ENCODE measurements around the gene GALNT18. TPM values are rescaled to one million over a fixed set of nuclear protein-coding genes. Genes with fewer than 3 reads are reported as not detected.

GALNT18 gene
- total RNA-seq, 2 experiments from 2014 or later = 2.4 to 2.7 TPM

DNA sequence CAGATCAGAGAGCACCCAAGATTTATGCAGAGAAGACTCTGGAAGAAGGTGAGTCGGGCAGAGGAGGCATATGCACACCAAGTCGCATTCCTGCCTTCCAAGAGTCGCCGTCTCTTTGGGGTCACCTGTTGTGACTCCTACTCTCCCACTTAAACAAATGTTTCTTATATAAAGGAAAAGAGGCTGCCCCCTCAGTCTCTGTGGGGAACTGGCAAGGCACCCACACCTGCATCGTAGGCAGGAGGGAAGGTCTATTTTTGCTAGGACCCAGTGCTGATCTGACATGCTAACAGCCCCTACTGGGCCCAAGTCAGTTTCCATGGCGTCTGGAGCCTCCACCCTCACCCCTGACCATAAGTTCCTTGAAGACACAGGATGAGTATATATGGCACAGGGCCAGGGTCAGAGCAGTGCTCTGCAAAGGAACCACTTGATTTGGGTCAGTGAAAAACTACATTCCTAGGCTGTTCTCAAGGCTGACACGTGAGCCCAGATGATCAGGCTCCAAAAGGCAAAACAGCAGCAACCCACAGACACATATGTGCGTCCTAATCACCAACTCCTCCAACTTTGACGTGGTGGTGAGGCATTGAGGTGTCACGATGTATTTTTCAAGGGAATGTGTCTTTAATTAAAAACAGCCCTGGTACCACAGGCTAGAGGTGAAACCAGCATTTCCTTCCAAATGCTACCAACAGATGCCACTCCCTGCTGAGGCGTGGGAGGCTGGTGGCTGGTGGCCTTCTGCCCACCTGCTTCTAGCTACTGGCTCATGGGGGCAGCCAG is 213.2 kb downstream of the GALNT18 start:
- no peak for DNase-seq
- Mint-ChIP-seq H3K36me3 (no peaks in the 10 kb centered on the region), H3K27me3 (peaks cover 11% of the 10 kb centered on the region), H3K4me3 (no peak overlapping the region), H3K9me3 (no peaks in the 10 kb centered on the region), H3K4me1 (ENCODE audit: low read depth) (no peaks in the 10 kb centered on the region), H3K27ac (no peak overlapping the region)
- intact Hi-C loops (cut with micrococcal nuclease) = loop anchor here (5.0 kb wide), 1 partner anchor 379 kb away; no protein-coding TSS in a partner anchor
- ChIA-PET CTCF (no interaction called here), POLR2A (no interaction called here)

- CTCF ChIA-PET = no interaction called here
- no peak for DNase-seq
- no peak overlapping the region for H3K4me3 Mint-ChIP-seq
- no peaks in the 10 kb centered on the region for H3K36me3 Mint-ChIP-seq
- H3K4me1 Mint-ChIP-seq (ENCODE audit: low read depth) = no peaks in the 10 kb centered on the region
- no peaks in the 10 kb centered on the region for H3K9me3 Mint-ChIP-seq
- H3K27ac Mint-ChIP-seq = no peak overlapping the region
- peaks cover 11% of the 10 kb centered on the region for H3K27me3 Mint-ChIP-seq
- intact Hi-C loops (cut with micrococcal nuclease) = loop anchor here (5.0 kb wide), 1 partner anchor 380 kb away; no protein-coding TSS in a partner anchor
- POLR2A ChIA-PET = no interaction called here
Observed at GRCh38 chr11:11407763-11408084, 214.1 kb downstream of the GALNT18 start.

DNA sequence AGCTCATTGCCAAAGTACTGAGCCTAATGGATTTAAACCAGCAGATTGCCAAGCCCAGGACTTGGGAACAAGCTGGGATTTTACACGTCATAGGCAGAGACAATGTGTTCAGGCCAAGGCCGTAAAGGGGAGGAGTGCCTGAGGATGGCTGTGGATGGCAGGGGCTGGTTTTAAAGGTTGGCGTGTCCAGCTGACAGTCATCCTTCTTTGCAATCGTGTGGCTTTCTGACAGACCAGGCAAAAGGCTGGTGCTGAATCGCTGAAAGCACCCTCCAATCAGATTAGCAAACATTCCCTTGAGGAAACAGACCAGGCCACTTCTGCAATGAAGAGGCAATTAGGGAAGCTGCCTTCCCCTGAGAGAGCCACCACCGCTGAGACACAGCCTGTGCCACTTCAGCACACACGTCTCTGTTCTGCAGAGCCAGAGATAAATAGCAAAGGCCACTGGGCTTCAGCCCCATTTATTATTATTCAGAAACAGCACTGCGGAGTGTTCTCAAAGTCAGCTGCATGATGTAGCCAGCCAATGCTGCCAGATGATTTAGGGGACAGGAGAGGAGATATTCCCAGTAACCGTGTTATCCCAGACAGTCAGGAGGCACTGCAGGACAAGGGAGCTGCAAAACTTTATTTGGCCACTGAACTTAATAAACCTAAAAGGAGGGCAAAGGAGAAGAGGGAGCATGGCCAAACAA is 214.6 kb downstream of the GALNT18 start:
- no peaks in the 10 kb centered on the region for H3K4me1 Mint-ChIP-seq (ENCODE audit: low read depth)
- no peak overlapping the region for H3K27ac Mint-ChIP-seq
- CTCF ChIA-PET = no interaction called here
- DNase-seq = no peak
- intact Hi-C loops (cut with micrococcal nuclease) = loop anchor here (5.0 kb wide), 1 partner anchor 380 kb away; no protein-coding TSS in a partner anchor
- no peaks in the 10 kb centered on the region for H3K36me3 Mint-ChIP-seq
- POLR2A ChIA-PET = no interaction called here
- no peaks in the 10 kb centered on the region for H3K9me3 Mint-ChIP-seq
- peaks cover 11% of the 10 kb centered on the region for H3K27me3 Mint-ChIP-seq
- H3K4me3 Mint-ChIP-seq = no peak overlapping the region

DNA sequence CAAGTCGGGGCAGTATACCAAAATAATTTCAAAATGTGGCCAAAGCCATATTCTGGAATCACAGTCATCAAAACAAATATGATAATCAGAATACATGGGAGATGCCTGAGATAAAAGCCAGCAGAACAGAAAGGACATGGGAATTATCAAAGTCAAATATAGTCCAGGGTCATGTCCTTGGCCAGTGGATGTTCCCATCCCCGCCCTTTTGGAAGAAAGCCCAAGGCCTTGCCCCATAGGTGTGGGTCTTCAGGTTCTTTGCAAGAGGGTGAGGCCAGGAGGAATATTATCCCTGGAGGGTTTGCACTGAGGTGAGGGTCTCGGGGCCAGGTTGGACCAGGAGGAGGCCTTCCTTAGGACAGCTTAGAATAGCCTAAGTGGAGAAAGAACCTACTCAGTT is 215.2 kb downstream of the GALNT18 start:
- H3K9me3 Mint-ChIP-seq = no peaks in the 10 kb centered on the region
- no peaks in the 10 kb centered on the region for H3K4me1 Mint-ChIP-seq (ENCODE audit: low read depth)
- peaks cover 11% of the 10 kb centered on the region for H3K27me3 Mint-ChIP-seq
- no peaks in the 10 kb centered on the region for H3K36me3 Mint-ChIP-seq
- no peak overlapping the region for H3K4me3 Mint-ChIP-seq
- CTCF ChIA-PET = no interaction called here
- POLR2A ChIA-PET = no interaction called here
- no peak for DNase-seq
- intact Hi-C loops (cut with micrococcal nuclease) = loop anchor here (5.0 kb wide), 1 partner anchor 381 kb away; no protein-coding TSS in a partner anchor
- H3K27ac Mint-ChIP-seq = no peak overlapping the region

DNA sequence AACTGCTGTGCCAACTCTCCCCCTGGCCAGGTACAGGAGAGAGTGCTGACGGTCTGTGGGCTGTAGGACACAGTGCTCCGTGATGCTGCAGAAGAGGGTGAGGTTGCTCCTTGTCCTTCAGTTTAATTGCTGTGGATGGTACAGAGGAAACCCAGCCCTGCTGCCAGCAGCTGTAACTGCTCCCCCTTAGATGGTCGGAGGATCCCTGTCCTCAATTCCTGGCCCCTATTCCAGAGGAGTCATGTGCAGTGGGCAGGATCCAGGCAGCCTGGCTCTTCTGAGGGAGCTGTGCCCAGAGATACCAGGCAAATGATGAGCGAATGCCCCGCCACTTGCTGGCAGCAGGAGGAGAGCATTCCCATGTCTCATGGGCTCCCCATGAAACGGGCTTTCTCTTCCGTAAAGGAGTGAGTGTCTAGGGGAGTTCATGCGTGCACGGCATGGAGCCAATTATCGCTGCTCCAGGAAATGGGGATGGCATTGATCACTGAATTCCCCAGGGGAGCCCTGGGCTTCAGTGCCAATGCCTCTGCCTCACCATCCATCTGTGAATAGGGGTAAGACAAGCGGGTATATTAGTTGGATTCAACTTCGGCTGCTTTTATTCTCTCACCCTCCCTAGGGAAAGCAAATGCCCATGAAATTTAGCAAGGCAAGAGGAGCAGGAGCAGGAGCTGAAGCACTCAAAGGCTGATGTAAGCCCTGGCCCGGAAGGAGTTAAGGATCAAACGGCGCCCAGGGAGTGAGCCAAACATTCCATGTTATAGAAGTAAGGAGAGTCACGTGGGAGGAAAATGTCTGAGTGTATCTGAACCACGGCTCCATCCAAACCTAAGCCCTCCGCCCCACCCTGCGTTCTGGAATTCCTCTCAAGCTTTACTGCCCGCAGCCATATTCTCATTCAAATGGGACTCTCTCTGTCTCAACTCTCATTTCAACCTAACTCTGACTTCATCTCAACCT is 217.8 kb downstream of the GALNT18 start:
- Mint-ChIP-seq H3K4me3 (no peak overlapping the region), H3K4me1 (ENCODE audit: low read depth) (no peaks in the 10 kb centered on the region), H3K27ac (no peak overlapping the region), H3K36me3 (no peaks in the 10 kb centered on the region), H3K9me3 (no peaks in the 10 kb centered on the region), H3K27me3 (peaks cover 8% of the 10 kb centered on the region)
- intact Hi-C loops (cut with micrococcal nuclease) = no loop called here
- DNase-seq = no peak
- POLR2A ChIA-PET = no interaction called here
- CTCF ChIA-PET = no interaction called here

GRCh38 chr11:11401960-11402535 is 219.8 kb downstream of the GALNT18 start:
- no peaks in the 10 kb centered on the region for H3K4me1 Mint-ChIP-seq (ENCODE audit: low read depth)
- no peaks in the 10 kb centered on the region for H3K9me3 Mint-ChIP-seq
- DNase-seq = no peak
- H3K36me3 Mint-ChIP-seq = no peaks in the 10 kb centered on the region
- H3K4me3 Mint-ChIP-seq = no peak overlapping the region
- H3K27me3 Mint-ChIP-seq = peaks cover 8% of the 10 kb centered on the region
- intact Hi-C loops (cut with micrococcal nuclease) = no loop called here
- H3K27ac Mint-ChIP-seq = no peak overlapping the region
- CTCF ChIA-PET = no interaction called here
- POLR2A ChIA-PET = no interaction called here

DNA sequence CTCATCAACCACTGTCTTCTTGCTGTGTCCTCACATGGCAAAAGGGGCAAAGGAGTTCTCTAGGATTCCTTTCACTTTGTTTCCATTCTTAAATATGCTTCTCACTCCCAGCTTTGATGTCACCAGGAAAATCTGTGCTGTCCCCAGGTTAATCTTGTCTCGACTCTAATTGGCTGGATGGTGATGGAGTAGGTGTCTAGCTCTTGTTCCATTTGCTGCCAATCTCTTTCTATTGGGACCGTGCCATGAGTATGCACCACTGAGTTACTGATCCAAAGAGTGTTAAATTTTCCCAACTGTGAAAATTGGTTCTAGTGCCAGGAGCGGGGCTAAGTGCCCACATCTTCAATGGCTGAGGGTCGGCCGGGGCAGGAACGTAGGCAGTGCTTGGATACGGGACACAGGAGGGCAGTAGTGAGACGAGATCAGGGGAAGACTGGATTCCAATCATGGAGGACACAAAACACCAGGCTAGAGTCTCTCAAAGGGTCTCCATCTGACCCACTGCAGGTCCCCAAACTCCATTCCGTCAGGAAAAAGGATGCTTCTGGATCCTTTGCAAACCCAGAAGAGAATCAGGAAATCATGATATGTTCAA is 221.1 kb downstream of the GALNT18 start:
- Mint-ChIP-seq H3K4me3 (no peak overlapping the region), H3K36me3 (no peaks in the 10 kb centered on the region), H3K27me3 (peaks cover 1% of the 10 kb centered on the region), H3K4me1 (ENCODE audit: low read depth) (no peaks in the 10 kb centered on the region), H3K27ac (no peak overlapping the region), H3K9me3 (no peaks in the 10 kb centered on the region)
- intact Hi-C loops (cut with micrococcal nuclease) = no loop called here
- ChIA-PET CTCF (no interaction called here), POLR2A (no interaction called here)
- DNase-seq = peak; percentile 17

GRCh38 chr11:11400121-11400520 is 221.7 kb downstream of the GALNT18 start:
- Mint-ChIP-seq H3K27me3 (peaks cover 1% of the 10 kb centered on the region), H3K4me1 (ENCODE audit: low read depth) (no peaks in the 10 kb centered on the region), H3K4me3 (no peak overlapping the region), H3K36me3 (no peaks in the 10 kb centered on the region), H3K9me3 (no peaks in the 10 kb centered on the region), H3K27ac (no peak overlapping the region)
- intact Hi-C loops (cut with micrococcal nuclease) = no loop called here
- CTCF ChIA-PET = no interaction called here
- no peak for DNase-seq
- POLR2A ChIA-PET = no interaction called here

DNA sequence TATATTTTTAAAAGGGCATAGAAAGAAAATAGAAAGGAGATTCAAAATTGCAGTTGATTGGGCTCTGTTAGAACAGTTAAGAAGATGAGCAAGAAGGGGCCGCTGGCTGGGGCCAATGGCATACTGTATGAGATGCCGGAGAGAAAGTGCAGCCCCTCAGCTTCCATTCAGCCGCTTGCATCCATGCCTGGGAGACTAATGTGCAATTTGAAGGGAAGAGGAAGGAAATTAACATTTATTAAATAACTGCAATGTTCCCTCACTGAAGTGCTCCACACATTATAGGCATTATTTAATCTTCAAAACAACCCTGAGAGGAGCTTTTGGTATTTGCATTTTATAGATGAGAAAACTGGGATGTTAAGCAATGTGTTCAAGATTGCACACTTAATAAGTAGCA is 224.0 kb downstream of the GALNT18 start:
- Mint-ChIP-seq H3K27me3 (no peaks in the 10 kb centered on the region), H3K4me3 (no peak overlapping the region), H3K4me1 (ENCODE audit: low read depth) (no peaks in the 10 kb centered on the region), H3K9me3 (no peaks in the 10 kb centered on the region), H3K36me3 (no peaks in the 10 kb centered on the region), H3K27ac (no peak overlapping the region)
- intact Hi-C loops (cut with micrococcal nuclease) = no loop called here
- ChIA-PET POLR2A (no interaction called here), CTCF (no interaction called here)
- DNase-seq = no peak

GRCh38 chr11:11397036-11397415 is 224.8 kb downstream of the GALNT18 start:
- Mint-ChIP-seq H3K9me3 (no peaks in the 10 kb centered on the region), H3K36me3 (no peaks in the 10 kb centered on the region), H3K4me1 (ENCODE audit: low read depth) (no peaks in the 10 kb centered on the region), H3K4me3 (no peak overlapping the region), H3K27me3 (no peaks in the 10 kb centered on the region), H3K27ac (no peak overlapping the region)
- POLR2A ChIA-PET = no interaction called here
- DNase-seq = no peak
- CTCF ChIA-PET = no interaction called here
- intact Hi-C loops (cut with micrococcal nuclease) = no loop called here

DNA sequence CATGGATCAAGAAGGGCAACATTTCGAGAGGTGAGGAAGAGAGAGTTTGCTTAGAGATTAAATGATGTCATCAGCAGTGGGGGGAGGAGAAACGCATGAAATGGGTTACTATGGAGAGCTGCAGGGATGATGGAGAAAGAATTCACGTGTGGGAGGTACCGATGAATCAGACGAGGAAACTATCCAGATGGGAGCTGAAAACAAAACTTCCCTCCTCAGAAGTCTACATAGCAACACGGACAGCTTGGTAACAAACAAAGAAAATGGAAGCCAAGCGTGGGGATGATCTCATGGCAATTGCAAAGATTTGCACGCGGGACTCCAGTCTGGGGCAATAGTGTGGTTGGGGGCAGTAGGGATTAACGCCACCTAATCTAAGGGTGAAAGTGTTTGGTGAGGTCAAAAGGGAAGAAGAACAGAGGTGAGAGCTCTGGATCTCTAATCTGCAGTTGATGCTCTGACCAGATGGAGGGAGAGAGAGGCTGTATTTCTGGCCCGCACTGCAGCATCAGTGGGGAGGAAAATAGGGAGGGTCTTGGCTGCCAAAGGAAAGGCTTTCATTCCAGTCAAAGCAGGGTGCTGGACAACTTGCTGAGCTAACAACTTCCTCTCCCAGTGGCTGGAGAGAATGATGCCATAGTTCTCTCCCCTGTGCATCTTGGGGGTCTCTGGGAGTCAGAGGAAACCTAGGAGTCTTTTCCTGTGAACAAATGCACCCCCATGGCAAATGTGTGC is 225.3 kb downstream of the GALNT18 start:
- CTCF ChIA-PET = no interaction called here
- no peaks in the 10 kb centered on the region for H3K4me1 Mint-ChIP-seq (ENCODE audit: low read depth)
- intact Hi-C loops (cut with micrococcal nuclease) = no loop called here

More for the DNA sequence above, 225.3 kb downstream of the GALNT18 start:
- Mint-ChIP-seq H3K27me3 (no peaks in the 10 kb centered on the region), H3K4me3 (no peak overlapping the region), H3K9me3 (no peaks in the 10 kb centered on the region), H3K27ac (no peak overlapping the region), H3K36me3 (no peaks in the 10 kb centered on the region)
- POLR2A ChIA-PET = no interaction called here
- DNase-seq = no peak
